Activated T-helper 1 cell treated with anti-CD3 and anti-CD28 coated beads, Interleukin-12 subunit alpha, Interleukin-12 subunit beta, Interleukin-2, Interleukin-4 antibody, amounts not matched to agents 30 ng/mL and 10 ng/mL and 1 ng/mL, durations not matched to agents 14 hours and 24 hours and 36 hours (primary cell): ENCODE measurements around the gene ZNF747. TPM values are rescaled to one million over a fixed set of nuclear protein-coding genes. Genes with fewer than 3 reads are reported as not detected.

Experiments
- DNase-seq: peaks from one replicate; pipeline ENCODE4 v3.0.0; 2021; ENCODE audit warnings: low spot score
- H3K27ac Mint-ChIP-seq: one replicate; pipeline ENCODE4 v1.8.0; 2021; ENCODE audit warnings: mild to moderate bottlenecking, mixed read lengths
- H3K27me3 Mint-ChIP-seq: one replicate; pipeline ENCODE4 v1.8.0; 2022; ENCODE audit warnings: mild to moderate bottlenecking, moderate library complexity, mixed read lengths; ENCODE audit not compliant: insufficient read depth
- H3K36me3 Mint-ChIP-seq: one replicate; pipeline ENCODE4 v1.8.0; 2021; ENCODE audit warnings: low read depth, mixed read lengths
- H3K4me1 Mint-ChIP-seq: one replicate; pipeline ENCODE4 v1.8.0; 2021; ENCODE audit warnings: low read depth, mixed read lengths
- H3K4me3 Mint-ChIP-seq: one replicate; pipeline ENCODE4 v1.8.0; 2021; ENCODE audit warnings: mild to moderate bottlenecking, moderate library complexity, mixed read lengths
- H3K9me3 Mint-ChIP-seq: one replicate; pipeline ENCODE4 v1.8.0; 2021; ENCODE audit warnings: mixed read lengths
- intact Hi-C: fragments of 100-400 bp; cut with micrococcal nuclease; formaldehyde crosslinking; loops from one replicate; pipeline ENCODE4 v1.15.1; 2024
- total RNA-seq: library from RNA; stranded (reverse); gene quantifications from 2 replicates; pipeline ENCODE4 v1.2.3, GENCODE V29; 2022

Gene ZNF747
- total RNA-seq, result 13.8 and 15.8 TPM in 2 replicates

DNA sequence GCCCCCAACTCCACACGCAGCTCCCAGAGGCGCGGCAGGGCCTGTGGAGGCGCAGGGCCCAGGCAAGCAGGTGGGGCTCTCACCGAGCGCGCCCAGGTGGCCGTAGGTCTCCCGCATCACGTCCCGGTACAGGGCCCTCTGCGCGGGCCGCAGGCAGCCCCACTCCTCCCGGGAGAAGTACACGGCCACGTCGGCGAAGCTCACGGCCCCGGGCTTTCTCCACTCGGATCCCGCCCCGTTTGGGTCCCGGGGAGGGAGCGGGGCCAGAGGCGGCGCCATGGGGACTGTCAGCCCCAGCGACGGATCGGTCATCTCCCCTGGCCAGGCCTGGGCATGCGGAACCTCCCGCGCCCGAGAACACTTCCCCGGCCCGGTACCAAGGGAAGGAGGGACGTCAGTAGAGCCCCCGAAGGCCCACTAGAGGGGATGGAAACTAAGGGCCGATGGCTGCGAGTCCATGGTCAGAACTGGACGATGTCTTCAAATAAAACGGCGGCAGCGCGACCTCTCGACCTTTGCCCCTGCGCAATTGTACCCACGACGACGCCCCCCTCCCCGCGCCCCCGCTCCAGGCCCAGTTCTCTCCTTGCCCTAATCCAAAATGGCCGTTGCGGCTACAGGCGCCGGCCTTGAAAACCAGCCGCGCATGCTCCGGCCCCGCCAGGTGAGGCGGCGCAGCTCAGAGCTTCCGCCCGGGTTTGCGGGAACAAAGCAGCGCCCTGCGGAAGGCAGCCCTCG is at the start of gene ZNF747:
Gene ZNF747, minus strand, starts transcription at position 491 of the 738 bp plus-strand sequence. Its CDS starts 179 bp downstream, at position 312.
- Mint-ChIP-seq H3K9me3 (no peaks in the 10 kb centered on the region), H3K27me3 (no peaks in the 10 kb centered on the region), H3K4me1 (peaks cover 39% of the 10 kb centered on the region), H3K36me3 (peaks cover 20% of the 10 kb centered on the region), H3K27ac (peak within 1 kb of the TSS; percentile 99), H3K4me3 (peak within 1 kb of the TSS; percentile 98)
- intact Hi-C loops, result loop anchor here (1.0 to 2.0 kb wide), 11 partner anchors 7 to 164 kb away; partner anchors contain the start of genes DCTPP1, FBRS, ITGAL and TBC1D10B
- peak; percentile 88 for DNase-seq

DNA sequence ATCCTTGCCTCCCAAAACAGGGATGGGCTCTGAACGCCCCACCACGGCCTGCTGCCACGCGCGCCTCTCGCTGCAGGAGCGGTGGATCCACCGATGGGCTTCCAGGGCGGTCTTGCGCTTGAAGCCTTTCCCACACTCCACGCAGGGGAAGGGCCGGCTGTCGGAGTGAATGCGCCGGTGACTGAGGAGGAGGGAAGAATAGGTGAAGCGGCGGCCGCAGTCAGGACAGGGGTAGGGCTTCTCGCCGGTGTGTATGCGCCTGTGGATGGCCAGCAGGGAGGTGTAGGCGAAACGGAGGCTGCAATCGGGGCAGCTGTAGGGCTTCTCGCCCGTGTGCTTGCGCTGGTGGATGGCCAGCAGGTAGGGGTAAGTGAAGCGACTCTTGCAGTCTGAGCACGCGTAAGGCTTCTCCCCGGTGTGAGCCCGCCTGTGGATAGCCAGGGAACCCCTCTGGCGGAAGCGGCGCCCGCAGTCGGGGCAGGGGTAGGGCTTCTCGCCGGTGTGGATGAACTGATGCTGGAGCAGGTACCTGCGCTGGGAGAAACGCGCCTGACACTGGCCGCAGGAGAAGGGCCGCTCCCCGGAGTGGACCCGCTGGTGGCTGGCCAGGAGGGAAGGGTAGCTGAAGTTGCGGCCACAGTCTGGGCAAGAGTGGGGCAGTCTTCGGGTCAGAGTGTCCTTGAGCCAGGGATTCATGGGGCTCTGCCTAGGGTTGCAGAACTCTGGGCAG is 48.1 kb upstream of the ZNF747 start:
- Mint-ChIP-seq H3K4me1 (peaks cover 14% of the 10 kb centered on the region), H3K27me3 (no peaks in the 10 kb centered on the region), H3K9me3 (no peaks in the 10 kb centered on the region), H3K27ac (no peak overlapping the region), H3K36me3 (peaks cover 21% of the 10 kb centered on the region), H3K4me3 (no peak overlapping the region)
- intact Hi-C loops, result no loop called here
- DNase-seq, result no peak

DNA sequence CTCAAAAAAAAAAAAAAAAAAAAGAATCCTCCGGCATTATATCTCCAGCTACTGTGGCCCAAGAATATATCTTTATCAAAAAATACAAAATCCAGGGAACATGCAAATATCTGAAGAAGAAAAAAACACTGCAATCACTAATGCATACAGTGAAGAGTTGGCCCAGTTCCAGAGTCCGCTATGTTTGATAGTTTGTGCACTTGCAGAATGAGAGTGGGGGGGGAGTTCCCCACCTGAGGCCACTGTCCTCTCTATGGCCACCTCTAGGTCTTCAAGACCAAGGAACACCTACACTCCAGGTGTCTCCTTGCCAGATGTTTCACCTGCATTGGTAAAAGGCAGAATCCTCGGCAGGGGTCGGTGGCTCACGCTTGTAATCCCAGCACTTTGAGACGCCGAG is 46.8 kb upstream of the ZNF747 start:
- no peaks in the 10 kb centered on the region for H3K9me3 Mint-ChIP-seq
- H3K36me3 Mint-ChIP-seq, result peaks cover 17% of the 10 kb centered on the region
- H3K27me3 Mint-ChIP-seq, result no peaks in the 10 kb centered on the region
- peaks cover 10% of the 10 kb centered on the region for H3K4me1 Mint-ChIP-seq
- intact Hi-C loops, result no loop called here
- no peak overlapping the region for H3K4me3 Mint-ChIP-seq
- no peak overlapping the region for H3K27ac Mint-ChIP-seq
- no peak for DNase-seq

DNA sequence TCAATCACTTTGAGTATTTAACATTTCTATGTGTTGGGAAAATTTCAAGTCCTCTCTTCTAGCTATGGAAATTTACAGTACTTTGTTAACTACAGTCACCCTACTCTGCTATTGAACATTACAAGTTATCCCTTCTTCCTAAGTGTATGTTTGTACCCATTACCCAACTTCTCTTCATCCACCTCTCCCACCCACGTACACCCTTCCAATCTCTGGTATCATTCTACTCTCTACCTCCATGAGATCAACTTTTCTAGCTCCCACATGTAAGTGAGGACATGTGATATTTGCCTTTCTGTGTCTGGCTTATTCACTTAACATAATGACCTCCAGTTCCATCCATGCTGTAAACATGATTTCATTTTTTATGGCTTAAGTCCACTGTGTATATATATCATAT is 40.0 kb upstream of the ZNF747 start:
- H3K9me3 Mint-ChIP-seq, result no peaks in the 10 kb centered on the region
- peak overlapping the region; percentile 43 for H3K4me3 Mint-ChIP-seq
- peaks cover 41% of the 10 kb centered on the region for H3K4me1 Mint-ChIP-seq
- DNase-seq, result no peak
- intact Hi-C loops, result no loop called here
- peak overlapping the region; percentile 20 for H3K27ac Mint-ChIP-seq
- peaks cover 13% of the 10 kb centered on the region for H3K36me3 Mint-ChIP-seq
- H3K27me3 Mint-ChIP-seq, result no peaks in the 10 kb centered on the region

DNA sequence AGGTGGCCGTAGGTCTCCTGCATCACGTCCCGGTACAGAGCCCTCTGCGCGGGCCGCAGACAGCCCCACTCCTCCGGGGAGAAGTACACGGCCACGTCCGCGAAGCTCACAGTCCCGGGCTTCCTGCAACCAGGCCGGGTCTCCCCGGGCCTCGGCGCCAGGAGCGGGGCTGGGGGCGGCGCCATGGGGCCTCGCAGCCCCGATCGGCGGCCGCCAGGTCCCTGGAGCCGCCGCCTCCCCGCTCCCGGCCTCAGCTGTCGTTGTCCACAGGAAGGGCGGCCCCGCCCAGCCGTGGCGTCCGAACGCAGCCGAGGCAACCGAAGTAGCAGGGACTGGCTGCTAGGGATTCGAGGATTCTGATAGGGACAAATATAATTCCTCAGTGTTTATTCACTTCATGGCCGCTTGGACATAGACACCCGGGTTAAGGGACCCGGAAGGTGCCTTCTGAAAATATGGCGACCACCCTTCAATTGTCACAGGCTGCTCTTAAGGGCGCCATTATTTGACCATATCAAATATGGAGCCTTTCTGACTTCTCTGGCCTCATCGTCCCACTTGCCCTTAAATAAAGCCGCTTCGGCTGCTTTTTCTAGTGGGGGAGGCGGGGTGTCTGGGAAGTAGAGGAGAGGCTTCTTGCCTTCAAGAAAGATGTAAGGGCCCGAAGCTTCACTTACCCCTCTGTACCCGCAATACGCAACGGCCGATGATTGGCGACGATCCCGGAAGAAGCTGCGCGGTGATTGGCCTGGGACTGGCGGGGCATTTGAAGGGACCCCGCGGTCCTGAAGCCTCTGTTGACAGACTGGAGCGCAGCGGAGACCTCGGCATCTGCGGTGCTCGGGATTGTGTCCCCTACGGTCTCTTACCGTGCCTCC is 37.0 kb upstream of the ZNF747 start, which contains the start of gene ZNF688:
Gene ZNF688, minus strand, starts transcription at position 270 of the 878 bp plus-strand sequence. Its CDS starts 85 bp downstream, at position 185.
- peak within 1 kb of the TSS; percentile 90 for H3K27ac Mint-ChIP-seq
- no peaks in the 10 kb centered on the region for H3K27me3 Mint-ChIP-seq
- intact Hi-C loops, result loop anchor here (1.0 kb wide), 11 partner anchors 13 to 141 kb away; partner anchors contain the start of genes DCTPP1, ITGAL, PRR14 and ZNF689
- no peaks in the 10 kb centered on the region for H3K9me3 Mint-ChIP-seq
- peaks cover 9% of the 10 kb centered on the region for H3K36me3 Mint-ChIP-seq
- peak within 1 kb of the TSS; percentile 93 for H3K4me3 Mint-ChIP-seq
- H3K4me1 Mint-ChIP-seq, result peaks cover 59% of the 10 kb centered on the region
- DNase-seq, result peak; percentile 93

DNA sequence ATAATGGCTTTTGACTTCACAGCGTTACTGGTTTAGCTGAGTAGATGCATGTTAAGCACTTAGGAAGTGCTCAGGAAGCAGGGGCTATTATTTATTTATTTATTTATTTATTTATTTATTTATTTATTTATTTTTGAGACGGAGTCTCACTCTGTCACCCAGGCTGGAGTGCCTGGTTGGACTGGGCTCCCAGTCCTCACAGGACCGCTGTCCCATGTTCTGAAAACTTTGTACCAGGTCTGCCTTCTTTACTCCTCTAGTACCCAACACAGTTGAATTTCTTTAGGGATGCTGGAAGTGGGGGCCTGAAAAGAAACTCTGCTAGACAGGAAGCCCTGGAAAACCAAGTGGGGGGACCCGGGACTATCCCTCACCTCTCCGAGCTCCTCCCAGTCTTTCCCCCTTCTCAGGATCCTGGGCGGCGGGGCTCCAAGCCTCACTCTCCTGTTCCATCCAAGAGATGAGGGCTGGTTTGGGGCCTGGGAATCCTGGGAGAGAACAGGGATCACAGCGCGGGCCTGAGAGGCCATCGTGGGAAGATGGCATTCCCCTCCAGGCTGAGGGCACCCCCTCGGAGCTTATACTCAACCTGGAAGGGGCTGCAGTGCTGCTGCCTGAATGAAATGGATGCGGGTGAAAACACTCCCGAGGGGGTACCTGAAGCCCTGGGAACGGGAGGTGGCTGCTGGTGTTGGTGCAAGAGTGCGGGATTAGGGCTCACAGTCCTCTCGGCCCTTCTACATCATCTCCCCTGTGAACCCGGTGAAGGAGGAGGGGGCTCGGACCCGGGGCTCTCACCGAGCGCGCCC is 36.2 kb upstream of the ZNF747 start:
- H3K36me3 Mint-ChIP-seq, result peaks cover 9% of the 10 kb centered on the region
- H3K4me3 Mint-ChIP-seq, result peak overlapping the region; percentile 81
- no peaks in the 10 kb centered on the region for H3K27me3 Mint-ChIP-seq
- H3K4me1 Mint-ChIP-seq, result peaks cover 65% of the 10 kb centered on the region
- intact Hi-C loops, result loop anchor here (1.0 kb wide), 1 partner anchor 99 kb away; the partner anchor contains the start of gene ITGAL
- no peak for DNase-seq
- H3K9me3 Mint-ChIP-seq, result no peaks in the 10 kb centered on the region
- H3K27ac Mint-ChIP-seq, result peak overlapping the region; percentile 87

DNA sequence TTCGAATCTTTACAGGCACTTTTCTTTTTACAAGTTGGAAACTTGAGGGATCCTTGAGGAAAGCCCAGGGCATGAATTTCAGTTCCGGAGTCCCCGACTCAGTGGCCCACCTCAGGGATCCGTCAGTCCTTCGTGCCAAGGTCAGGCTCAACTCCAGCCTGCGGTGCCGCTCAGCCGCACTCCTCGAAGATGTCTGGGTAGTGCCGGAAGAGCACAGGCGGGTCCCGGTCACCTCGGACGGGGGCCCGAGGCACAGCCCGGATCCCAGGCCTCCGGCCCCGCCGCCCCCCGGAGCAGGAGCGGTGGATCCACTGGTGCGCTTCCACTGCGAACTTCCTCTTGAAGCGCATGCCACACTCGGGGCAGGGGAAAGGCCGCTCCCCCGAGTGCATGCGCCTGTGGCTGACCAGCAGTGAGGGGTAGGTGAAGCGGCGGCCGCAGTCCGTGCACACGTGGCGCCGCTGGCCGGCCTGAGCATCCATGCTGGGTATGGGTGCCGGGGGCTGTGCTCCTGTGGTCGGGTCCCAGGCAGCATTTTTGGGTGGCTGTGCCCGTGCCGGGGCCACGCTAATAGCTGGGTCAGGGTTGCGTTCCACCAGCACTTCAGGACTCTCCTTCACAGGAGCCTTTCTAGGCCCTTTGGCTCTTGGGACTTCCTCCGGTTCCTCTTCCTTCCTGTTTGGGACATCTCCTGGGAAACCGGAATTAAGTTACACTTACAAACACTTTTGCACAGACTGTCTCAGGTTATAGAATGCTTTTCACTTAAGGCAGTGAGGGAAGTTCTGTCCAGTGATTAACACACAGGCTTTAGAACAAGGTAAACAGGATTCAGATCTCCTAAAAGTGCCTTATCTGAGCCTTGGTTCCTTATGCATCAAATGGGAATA is 35.3 kb upstream of the ZNF747 start:
- Mint-ChIP-seq H3K36me3 (peaks cover 9% of the 10 kb centered on the region), H3K27ac (peak overlapping the region; percentile 7), H3K4me1 (peaks cover 57% of the 10 kb centered on the region), H3K27me3 (no peaks in the 10 kb centered on the region), H3K9me3 (no peaks in the 10 kb centered on the region), H3K4me3 (peak overlapping the region; percentile 81)
- intact Hi-C loops, result no loop called here
- DNase-seq, result no peak

DNA sequence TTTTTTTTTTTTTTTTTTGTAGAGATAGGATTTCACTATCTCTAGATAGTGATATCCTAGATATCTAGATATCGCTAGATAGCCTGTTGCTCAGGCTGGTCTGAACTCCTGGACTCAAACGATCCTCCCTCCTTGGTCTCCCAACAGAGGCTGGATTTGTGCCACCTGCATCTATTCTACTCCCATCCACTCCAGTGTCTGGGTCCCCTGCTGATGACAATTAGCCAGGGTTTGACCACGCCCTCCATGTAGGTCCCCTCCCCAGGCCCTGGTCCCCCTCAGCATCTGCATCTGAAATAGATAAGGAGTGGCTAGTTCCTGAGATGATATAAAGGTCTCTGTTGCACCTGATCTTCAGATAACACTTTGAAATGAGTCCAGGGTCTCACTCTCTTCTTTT is 34.6 kb upstream of the ZNF747 start:
- H3K36me3 Mint-ChIP-seq, result peaks cover 6% of the 10 kb centered on the region
- DNase-seq, result no peak
- no peaks in the 10 kb centered on the region for H3K9me3 Mint-ChIP-seq
- intact Hi-C loops, result no loop called here
- H3K4me1 Mint-ChIP-seq, result peaks cover 51% of the 10 kb centered on the region
- no peaks in the 10 kb centered on the region for H3K27me3 Mint-ChIP-seq
- H3K27ac Mint-ChIP-seq, result peak overlapping the region; percentile 97
- H3K4me3 Mint-ChIP-seq, result peak overlapping the region; percentile 26

DNA sequence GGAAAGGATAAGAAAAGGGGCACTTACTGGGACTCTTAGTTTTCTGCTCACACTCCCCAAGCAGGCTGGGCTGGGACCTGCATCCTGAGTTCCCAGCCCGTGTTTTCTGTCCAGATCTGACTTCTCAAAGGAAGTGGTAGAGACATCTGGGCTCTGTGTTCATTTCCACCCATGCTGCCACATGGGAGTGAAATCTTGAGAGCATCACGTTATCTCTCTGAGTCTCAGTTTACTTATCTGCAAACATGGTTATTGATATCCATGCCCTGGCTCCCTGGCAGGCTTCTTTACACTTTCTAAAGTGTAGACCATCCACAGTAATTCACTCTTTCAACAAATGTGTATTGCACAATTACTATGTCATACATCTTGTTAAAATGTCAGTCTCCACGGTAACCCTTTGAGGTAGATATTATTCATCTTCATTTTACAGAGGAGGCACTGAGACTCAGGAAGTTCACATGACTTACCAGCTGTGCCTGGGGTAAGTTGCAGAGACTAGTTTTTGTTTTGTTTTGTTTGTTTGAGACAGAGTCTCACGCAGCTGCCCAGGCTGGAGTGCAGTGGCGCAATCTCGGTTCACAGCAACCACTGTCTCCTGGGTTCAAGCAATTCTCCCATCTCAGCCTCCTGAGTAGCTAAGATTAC is 33.5 kb upstream of the ZNF747 start:
- DNase-seq, result peak; percentile 59
- no peaks in the 10 kb centered on the region for H3K27me3 Mint-ChIP-seq
- peaks cover 6% of the 10 kb centered on the region for H3K36me3 Mint-ChIP-seq
- peak overlapping the region; percentile 79 for H3K4me3 Mint-ChIP-seq
- peak overlapping the region; percentile 97 for H3K27ac Mint-ChIP-seq
- intact Hi-C loops, result loop anchor here (1.0 kb wide), 4 partner anchors 10 to 138 kb away; partner anchors contain the start of genes DCTPP1, FBRS and ZNF764
- H3K9me3 Mint-ChIP-seq, result no peaks in the 10 kb centered on the region
- peaks cover 47% of the 10 kb centered on the region for H3K4me1 Mint-ChIP-seq

DNA sequence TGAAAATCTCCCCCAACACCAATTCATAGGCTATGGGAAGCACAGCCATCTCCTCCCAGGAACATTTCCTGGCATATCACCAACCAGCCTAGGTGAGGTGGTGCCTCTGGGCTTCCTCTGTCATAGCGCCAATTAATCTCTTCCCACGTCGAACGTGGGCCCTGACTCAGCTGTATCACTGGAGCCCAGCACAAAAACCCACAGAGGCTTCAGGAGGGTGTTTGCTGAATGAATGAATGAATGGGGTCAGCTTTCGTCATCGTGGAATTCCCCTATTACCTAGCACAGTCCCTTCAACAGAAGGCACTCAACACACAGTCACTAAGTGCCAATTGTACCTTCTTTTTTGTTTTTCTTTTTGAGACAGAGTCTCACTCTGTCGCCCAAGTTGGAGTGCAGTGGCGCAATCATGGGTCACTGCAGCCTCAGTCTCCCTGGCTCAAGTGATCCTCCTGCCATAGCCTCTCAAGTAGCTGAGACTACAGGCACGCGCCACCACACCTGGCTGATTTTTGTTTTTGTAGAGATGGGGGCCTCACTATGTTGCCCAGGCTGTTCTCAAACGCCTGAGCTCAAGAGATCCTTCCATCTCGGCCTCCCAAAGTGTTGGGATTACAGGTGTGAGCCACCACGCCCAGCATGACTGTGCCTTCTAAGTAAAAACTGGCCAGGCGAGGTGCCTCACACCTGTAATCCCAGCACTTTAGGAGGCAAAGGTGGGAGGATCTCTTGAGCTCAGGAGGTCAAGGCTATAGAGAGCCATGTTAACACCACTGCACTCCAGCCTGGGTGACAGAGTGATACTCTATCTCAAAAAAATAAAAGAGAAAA is 32.7 kb upstream of the ZNF747 start:
- intact Hi-C loops, result no loop called here
- Mint-ChIP-seq H3K4me1 (peaks cover 43% of the 10 kb centered on the region), H3K9me3 (no peaks in the 10 kb centered on the region), H3K27me3 (no peaks in the 10 kb centered on the region), H3K27ac (peak overlapping the region; percentile 97), H3K4me3 (peak overlapping the region; percentile 79), H3K36me3 (peaks cover 6% of the 10 kb centered on the region)
- DNase-seq, result peak; percentile 66
